HG03460 (cell line): ENCODE data around the gene MYLK4.

Experiments used
- ATAC-seq: cut with Tn5 transposase; IDR thresholded peaks from one replicate; pipeline ENCODE4 v1.9.1; 2021; ENCODE audit not compliant: unreplicated experiment

Gene MYLK4

DNA sequence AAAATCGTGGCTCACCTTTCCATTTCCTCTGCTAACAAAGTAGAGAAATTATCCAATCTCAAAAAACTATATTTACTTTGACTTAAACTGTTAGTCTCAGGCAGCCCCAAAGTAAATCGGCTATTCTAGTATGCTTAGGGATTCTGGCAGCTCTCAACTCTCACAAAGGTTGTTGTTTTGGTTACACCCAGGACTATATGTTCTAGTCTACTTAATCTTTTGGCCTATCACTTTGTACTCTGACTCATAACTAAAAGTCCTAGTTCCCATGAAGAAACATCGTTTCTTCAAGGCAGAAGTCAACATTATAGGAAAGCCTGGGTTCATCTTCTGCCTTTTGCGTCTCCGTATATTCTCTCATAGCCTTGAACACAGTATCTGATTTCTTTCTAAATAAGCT lies 42.3 kb downstream of the MYLK4 start:
- ATAC-seq, result no peak

DNA sequence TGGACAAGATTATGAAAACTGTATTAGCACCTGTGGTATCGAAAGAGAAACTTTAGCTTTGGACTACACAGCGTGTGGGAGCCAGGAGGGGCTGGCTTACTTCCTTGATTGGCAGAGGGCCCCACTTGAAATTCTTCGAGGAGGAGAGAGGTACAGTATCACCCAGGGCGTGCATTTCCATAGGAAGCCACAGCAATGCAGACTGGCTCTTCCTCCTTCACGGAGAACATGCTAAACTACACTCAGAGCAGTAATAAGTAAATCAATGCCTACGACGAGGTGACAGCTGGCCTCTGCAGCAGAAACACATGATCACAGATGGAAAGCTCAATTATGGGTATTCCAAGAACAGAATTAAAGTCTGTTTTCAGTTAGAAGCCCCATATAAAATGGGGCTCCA lies 44.2 kb downstream of the MYLK4 start:
- no peak for ATAC-seq

GRCh38 chr6:2705256-2705655 lies 45.5 kb downstream of the MYLK4 start:
- ATAC-seq, result no peak

GRCh38 chr6:2697291-2697690 lies 53.4 kb downstream of the MYLK4 start:
- ATAC-seq, result no peak

- no peak for ATAC-seq
Observed at GRCh38 chr6:2695454-2696095, 55.1 kb downstream of the MYLK4 start.

GRCh38 chr6:2693231-2693630 lies 57.5 kb downstream of the MYLK4 start:
- ATAC-seq, result no peak

- no peak for ATAC-seq
Observed at GRCh38 chr6:2688401-2689064, 62.2 kb downstream of the MYLK4 start.

GRCh38 chr6:2687456-2687855 lies 63.3 kb downstream of the MYLK4 start:
- no peak for ATAC-seq

DNA sequence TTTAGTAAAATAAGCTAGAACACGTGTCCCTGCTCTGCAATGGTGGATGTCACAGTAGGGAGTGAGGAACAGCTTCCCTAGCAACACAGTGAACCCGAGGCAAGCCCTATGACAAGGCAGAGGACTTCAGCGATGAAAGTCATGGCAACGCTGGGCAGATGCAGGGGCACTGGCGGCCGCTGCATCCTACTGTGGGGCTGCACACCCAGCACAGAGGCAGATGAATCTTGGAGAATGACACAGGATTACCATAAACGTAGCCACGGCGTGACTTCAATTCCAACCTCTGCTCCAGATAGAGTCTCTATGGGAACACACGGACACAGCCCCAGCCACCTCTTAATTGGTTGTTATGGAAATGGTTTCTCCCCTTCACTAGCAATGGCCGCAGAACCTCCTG lies 64.2 kb downstream of the MYLK4 start:
- no peak for ATAC-seq

GRCh38 chr6:2684766-2685754 lies 65.7 kb downstream of the MYLK4 start:
- ATAC-seq, result no peak

GRCh38 chr6:2684103-2684749 lies 66.5 kb downstream of the MYLK4 start:
- no peak for ATAC-seq

DNA sequence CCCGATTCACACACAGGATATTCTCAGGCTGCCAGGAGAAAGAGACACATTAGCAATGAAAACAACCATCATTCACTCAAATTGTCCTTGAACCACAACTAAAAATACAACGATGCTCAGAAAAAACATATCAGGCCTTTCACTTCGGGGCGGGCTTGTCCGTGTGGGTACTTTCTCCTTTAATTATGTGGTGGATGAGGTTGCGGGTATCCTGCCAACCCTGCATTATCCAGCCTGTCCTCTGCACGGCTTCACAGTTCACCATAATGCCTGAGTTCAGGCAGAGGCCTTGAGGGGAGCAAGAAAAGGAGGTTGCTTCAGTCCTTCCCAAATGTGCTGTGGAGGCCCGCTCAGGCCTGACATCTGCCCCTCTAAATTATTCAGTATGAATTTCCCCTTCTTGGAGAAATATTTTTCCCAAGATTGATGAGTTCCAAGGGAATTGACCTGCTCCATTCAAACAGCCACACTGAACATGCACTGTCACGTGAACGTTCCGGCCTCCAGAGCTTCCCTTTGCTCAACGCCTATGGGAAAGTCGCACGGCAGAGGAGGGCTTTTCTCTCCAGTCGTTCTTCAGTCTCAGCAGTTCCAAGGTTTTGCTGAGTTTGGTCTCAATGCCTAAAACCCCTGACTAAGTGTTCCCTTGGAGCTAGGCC lies 70.3 kb downstream of the MYLK4 start:
- ATAC-seq, result no peak

DNA sequence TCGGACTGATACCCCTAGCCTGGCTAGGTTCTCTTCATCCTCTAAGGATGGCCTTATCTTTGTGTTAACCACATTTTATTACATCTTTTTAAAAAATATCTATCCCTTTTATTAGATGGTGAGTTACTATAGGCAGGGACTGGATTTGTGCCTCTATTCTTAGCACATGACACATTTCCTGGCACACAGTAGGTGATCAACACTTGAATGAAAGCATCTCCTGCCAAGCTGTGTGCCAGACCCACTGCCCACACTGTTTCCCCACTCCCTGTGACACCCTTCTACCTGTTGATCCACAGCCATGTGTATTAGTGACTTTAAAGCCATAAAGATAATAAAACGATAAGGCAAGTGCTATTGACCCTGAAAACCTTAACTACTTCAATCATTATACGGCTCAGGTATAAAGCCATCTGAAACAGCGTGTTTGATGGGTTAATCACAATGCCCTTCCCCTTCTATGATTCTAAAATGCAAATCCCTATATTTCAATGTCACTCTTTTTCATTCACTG lies 73.6 kb downstream of the MYLK4 start:
- no peak for ATAC-seq

GRCh38 chr6:2676048-2676447 lies 74.7 kb downstream of the MYLK4 start:
- no peak for ATAC-seq

GRCh38 chr6:2674857-2675256 lies 75.9 kb downstream of the MYLK4 start:
- no peak for ATAC-seq

DNA sequence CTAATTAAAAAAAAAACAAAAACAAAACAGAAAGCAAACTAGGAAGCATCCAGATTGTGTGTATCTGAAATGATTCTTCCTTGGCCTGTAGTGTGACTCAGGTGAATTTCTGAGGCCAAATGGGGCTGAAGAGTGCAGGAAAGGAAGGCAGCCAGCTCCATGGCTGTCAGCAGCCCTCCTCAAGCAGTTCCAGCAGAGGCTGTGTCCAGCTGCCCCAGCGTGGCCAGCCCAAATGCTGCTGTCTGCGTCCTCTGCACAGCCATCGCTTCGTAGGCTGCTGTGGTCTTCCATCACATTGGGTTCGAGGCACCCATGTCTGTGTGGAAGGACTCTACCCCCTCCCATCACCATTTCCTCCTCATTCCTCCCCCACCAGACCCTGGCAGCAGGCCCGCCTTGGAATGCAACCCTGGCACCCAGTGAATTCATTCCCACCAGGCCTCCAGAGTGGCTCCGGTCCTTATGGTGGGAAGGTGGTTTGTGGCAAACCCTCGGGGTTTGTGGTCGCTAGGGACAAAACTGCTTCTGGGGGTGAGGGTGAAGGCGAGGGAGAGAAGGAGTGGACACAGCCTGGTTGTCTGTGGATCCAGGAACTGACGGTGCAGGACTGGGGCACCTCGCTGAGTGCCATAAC lies 81.5 kb downstream of the MYLK4 start:
- no peak for ATAC-seq

GRCh38 chr6:2667617-2668016 lies 83.1 kb downstream of the MYLK4 start:
- no peak for ATAC-seq

DNA sequence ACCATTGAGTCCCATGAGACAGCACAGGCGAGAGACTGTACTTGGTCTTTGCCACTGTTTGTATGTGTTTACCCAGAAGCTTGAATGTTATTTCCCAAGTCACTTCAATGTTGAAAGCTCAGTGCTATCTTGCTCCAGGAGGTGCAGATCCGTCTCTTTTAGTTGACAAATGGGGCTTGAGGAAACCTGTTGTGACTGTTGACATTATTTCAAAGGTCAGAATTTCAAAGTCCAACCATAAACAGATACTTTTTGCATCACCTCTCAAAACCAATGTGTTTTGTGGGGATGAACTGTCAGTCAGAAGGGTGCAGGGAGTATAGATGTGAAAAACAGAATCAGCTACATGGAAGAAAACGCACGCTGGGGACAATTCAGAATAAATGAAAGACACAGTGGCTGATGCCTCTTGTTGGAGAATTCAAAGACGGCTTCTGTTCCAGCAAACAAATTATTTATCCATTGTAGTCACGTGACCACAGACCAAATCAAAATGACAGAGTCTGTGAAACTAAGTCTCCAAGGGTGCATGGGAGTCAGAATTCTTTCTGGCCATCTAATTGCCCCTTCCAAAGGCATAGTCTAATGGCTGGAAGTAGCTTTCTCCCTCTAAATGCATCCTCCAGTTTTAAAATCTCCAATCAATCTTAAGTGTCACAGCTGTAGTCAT lies 83.7 kb downstream of the MYLK4 start:
- ATAC-seq, result no peak
